ENCODE data around the gene CHMP4B. TPM values are rescaled to one million over a fixed set of nuclear protein-coding genes. Genes with fewer than 3 reads are reported as not detected.

CHMP4B gene
- total RNA-seq, 6 experiments from 2014 or later, result 81.2 to 94.2 (median 86.1) TPM

DNA sequence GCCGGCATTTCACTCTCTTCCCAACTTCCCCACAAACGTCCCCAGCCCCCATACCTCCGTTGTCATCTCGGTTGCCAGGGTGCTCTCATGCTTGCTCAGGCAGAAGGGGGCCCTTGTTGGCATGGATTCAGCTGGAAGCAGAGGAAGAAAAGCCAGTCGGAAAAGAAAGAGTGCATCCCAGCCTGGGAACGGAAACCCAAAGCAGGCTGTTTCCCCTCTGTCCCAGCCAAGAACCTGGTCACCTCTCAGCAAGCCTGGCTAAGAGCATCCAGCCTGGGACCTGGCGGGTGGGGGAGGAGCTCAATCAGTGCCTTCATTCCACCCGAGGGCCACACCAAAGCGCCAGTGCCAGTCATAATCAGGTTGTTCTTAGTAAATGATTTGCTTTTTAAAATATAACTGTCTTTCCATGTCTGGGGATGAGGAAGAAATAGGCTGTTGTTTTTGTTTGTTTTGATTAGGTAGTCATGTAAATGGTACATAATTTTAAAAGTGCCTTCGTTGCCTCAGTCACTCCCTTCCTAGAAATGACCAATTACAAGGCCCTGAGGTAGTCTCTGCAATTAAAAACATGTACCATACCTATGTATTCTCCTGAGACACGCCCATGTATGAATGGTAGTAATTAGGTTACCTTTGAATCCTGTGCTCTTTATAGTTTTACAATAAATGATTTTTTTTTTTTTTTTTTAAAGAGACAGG is 21.1 kb downstream of the CHMP4B start:
- DNase-seq, result no peak
- H3K9me3 Mint-ChIP-seq, result no peaks in the 10 kb centered on the region
- peaks cover 62% of the 10 kb centered on the region for H3K4me1 Mint-ChIP-seq (ENCODE audit: low read depth)
- TF ChIP-seq, protein P1, sequence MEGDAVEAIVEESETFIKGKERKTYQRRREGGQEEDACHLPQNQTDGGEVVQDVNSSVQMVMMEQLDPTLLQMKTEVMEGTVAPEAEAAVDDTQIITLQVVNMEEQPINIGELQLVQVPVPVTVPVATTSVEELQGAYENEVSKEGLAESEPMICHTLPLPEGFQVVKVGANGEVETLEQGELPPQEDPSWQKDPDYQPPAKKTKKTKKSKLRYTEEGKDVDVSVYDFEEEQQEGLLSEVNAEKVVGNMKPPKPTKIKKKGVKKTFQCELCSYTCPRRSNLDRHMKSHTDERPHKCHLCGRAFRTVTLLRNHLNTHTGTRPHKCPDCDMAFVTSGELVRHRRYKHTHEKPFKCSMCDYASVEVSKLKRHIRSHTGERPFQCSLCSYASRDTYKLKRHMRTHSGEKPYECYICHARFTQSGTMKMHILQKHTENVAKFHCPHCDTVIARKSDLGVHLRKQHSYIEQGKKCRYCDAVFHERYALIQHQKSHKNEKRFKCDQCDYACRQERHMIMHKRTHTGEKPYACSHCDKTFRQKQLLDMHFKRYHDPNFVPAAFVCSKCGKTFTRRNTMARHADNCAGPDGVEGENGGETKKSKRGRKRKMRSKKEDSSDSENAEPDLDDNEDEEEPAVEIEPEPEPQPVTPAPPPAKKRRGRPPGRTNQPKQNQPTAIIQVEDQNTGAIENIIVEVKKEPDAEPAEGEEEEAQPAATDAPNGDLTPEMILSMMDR (IDR thresholded peaks at IDR 0.05), result no peak
- peak overlapping the region; percentile 58; the same call in 1 of the 2 replicates for H3K27ac Mint-ChIP-seq
- no peaks in the 10 kb centered on the region; the same call in 1 of the 2 replicates for H3K27me3 Mint-ChIP-seq (ENCODE audit: insufficient read depth)
- no peak overlapping the region for H3K4me3 Mint-ChIP-seq
- peaks cover 21% of the 10 kb centered on the region; the same call in 1 of the 2 replicates for H3K36me3 Mint-ChIP-seq (ENCODE audit: low read depth)

DNA sequence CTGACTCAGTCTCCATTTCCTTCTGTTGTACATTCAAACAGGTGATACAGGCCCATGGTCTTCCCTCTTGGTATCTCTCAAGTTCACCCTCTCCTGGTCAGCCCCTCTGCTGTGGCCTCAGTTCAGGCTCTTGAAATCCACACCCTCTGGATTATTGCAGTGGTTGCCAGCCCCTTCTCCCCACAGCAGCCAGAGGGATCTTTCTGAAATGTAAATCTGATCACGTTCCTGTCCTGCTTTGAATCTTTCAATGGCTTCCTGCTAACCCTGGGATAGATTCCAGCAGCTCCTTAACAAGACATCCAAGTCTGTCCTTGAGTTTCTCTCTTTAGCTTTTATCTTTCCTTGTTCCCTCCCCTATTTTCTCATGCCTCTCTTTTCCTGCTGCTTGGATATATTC is 22.2 kb downstream of the CHMP4B start:
- Mint-ChIP-seq H3K9me3 (no peaks in the 10 kb centered on the region), H3K27me3 (ENCODE audit: insufficient read depth) (no peaks in the 10 kb centered on the region; the same call in 1 of the 2 replicates), H3K36me3 (ENCODE audit: low read depth) (peaks cover 21% of the 10 kb centered on the region; the same call in 1 of the 2 replicates), H3K4me3 (no peak overlapping the region), H3K4me1 (ENCODE audit: low read depth) (peaks cover 67% of the 10 kb centered on the region), H3K27ac (peak overlapping the region; percentile 37)
- no peak for DNase-seq
- TF ChIP-seq, protein P1 (IDR thresholded peaks at IDR 0.05), result no peak

DNA sequence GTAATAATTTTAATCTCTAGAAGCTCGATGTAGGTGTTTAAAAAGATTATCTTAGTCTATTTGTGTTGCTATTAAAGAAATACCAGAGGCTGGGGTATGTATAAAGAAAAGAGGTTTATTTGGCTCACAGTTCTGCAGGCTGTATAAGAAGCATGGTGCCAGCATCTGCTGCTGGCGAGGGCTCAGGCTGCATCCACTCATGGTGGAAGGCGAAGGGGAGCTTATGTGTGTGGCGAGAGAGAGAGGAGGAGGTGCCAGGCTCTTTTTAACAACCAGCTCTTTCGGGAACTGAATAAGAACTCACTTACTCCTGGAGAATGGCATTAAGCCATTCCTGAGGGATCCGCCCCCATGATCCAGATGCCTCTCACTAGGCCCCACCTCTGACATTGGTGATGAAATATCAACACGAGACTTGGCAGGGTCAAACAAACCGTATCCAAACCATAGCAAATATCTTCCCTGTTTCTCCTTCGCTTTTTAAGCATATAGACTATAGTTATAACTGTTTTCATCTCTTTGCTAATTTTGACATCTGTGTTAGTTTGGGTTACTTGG is 24.5 kb downstream of the CHMP4B start:
- Mint-ChIP-seq H3K36me3 (ENCODE audit: low read depth) (peaks cover 21% of the 10 kb centered on the region; the same call in 1 of the 2 replicates), H3K27ac (no peak overlapping the region), H3K4me1 (ENCODE audit: low read depth) (peaks cover 50% of the 10 kb centered on the region), H3K27me3 (ENCODE audit: insufficient read depth) (no peaks in the 10 kb centered on the region; the same call in 1 of the 2 replicates), H3K9me3 (no peaks in the 10 kb centered on the region), H3K4me3 (no peak overlapping the region)
- DNase-seq, result no peak
- TF ChIP-seq, protein P1 (IDR thresholded peaks at IDR 0.05), result no peak

DNA sequence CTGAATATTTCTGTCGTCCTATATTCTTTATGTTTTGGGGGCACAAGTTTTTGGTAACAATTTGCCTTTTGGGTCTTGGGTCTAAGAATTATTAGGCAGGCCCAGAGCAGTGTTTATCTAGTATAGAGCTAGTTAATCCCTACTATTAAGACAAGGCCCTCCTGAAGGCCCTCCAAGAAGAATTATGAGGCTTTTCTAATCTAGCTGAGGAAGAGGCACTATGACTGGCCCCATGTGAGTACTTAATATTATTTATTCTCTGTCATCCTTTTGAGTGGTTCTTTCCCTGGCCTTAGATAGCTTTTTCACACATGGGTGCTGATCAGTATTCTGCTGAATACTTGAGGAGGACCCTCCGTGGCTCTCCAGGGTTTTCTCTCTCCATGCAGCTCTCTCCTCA is 25.1 kb downstream of the CHMP4B start:
- Mint-ChIP-seq H3K36me3 (ENCODE audit: low read depth) (peaks cover 21% of the 10 kb centered on the region; the same call in 1 of the 2 replicates), H3K9me3 (no peaks in the 10 kb centered on the region), H3K4me3 (no peak overlapping the region), H3K27me3 (ENCODE audit: insufficient read depth) (no peaks in the 10 kb centered on the region; the same call in 1 of the 2 replicates), H3K27ac (no peak overlapping the region), H3K4me1 (ENCODE audit: low read depth) (peaks cover 50% of the 10 kb centered on the region)
- TF ChIP-seq, protein P1 (IDR thresholded peaks at IDR 0.05), result no peak
- DNase-seq, result no peak

DNA sequence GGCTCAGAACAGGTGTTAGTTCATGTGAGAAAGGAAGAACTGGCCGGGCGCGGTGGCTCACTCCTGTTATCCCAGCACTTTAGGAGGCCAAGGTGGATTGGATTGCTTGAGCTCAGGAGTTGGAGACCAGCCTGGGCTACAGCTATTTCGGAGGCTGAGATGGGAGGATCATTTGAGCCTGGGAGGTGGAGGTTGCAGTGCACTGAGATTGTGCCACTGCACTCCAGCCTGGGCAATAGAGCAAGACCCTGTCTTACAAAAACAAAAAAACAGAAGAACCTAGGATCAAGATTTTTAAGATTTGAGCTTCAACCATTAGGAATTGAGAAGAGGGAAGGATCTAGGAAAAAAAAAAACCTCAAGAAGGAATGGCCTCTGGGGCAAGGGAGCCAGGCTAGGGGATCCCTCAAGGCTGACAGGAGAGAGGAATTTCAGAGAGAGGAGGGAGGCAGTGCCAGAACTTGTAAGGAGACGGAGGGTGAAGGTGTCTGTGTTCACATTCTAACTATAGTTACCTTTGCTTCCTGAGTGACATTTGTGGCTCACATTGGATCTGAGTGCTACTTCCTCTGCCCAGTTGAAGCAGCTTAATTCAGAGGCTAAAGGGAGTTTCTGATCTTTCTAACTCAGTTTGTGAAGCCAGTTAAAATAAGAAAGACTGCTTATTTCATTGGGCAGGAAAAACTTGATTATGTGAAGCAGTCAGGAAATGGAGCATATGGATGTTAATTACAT is 26.1 kb downstream of the CHMP4B start:
- TF ChIP-seq, protein P1 (IDR thresholded peaks at IDR 0.05), result no peak
- no peak overlapping the region for H3K27ac Mint-ChIP-seq
- H3K4me3 Mint-ChIP-seq, result no peak overlapping the region
- no peak for DNase-seq
- H3K9me3 Mint-ChIP-seq, result no peaks in the 10 kb centered on the region
- no peaks in the 10 kb centered on the region; the same call in 1 of the 2 replicates for H3K27me3 Mint-ChIP-seq (ENCODE audit: insufficient read depth)
- peaks cover 51% of the 10 kb centered on the region for H3K4me1 Mint-ChIP-seq (ENCODE audit: low read depth)
- H3K36me3 Mint-ChIP-seq (ENCODE audit: low read depth), result peaks cover 17% of the 10 kb centered on the region; the same call in 1 of the 2 replicates

All from HFFc6 (cell line).